B cell (primary cell): ENCODE results near the gene TLE6. TPM values are rescaled to one million over a fixed set of nuclear protein-coding genes. Genes with fewer than 3 reads are reported as not detected.
A peak's percentile ranks its signal among the peaks of the same experiment; 100 is the strongest.

Source experiments
- ATAC-seq: fragments of 200-7000 bp; cut with Tn5 transposase; one replicate; pipeline ENCODE4 v1.10.0; 2021; ENCODE audit warnings: low read depth, mild to moderate bottlenecking, moderate number of reproducible peaks, moderate library complexity
- CTCF ChIA-PET: fragments of 350-600 bp; sonication (Branson Sonifier 250); formaldehyde crosslinking; loops from one replicate; lab custom pipeline; 2021; ENCODE audit warnings: antibody characterized with exemption, inconsistent platforms; lab: Charles Lee
- POLR2A ChIA-PET: fragments of 350-600 bp; sonication (Branson Sonifier 250); formaldehyde crosslinking; loops from one replicate; lab custom pipeline; 2021; ENCODE audit warnings: antibody characterized with exemption; lab: Charles Lee
- DNase-seq: peaks from one replicate; pipeline ENCODE4 v3.0.0; 2013
- H2AFZ ChIP-seq: 2 replicates; pipeline ENCODE4 v1.6.1; 2012; ENCODE audit warnings: mild to moderate bottlenecking, low read depth, low read length; ENCODE audit not compliant: insufficient read depth, poor library complexity, severe bottlenecking
- H3K27ac ChIP-seq, 2 donors: 1 replicate in 1 of 2; 2 replicates in 1 of 2; pipeline ENCODE4 v1.5.1; 2012 to 2013; ENCODE audit warnings: low read length in 2 of 2, mild to moderate bottlenecking in 2 of 2, moderate library complexity in 1 of 2
- H3K27me3 ChIP-seq, 4 experiments: fragments of 200-600 bp in 1 of 4; sonication (generic) in 1 of 4; replicated peaks in 1 of 4; 1 replicate in 2 of 4; 2 replicates in 2 of 4; pipeline versions ENCODE4 v1.6.1 to v1.7.0; 2013 to 2016; ENCODE audit warnings: low read length in 3 of 4, mild to moderate bottlenecking in 2 of 4, mixed read lengths in 1 of 4, moderate library complexity in 1 of 4; ENCODE audit not compliant: insufficient read depth in 4 of 4, control insufficient read depth in 3 of 4; ENCODE audit errors: control extremely low read depth in 1 of 4
- H3K36me3 ChIP-seq, 2 experiments: replicated peaks in 1 of 2; 1 replicate in 1 of 2; 2 replicates in 1 of 2; pipeline versions ENCODE4 v1.6.1 to v1.7.1; 2013; ENCODE audit warnings: low read length in 1 of 2; ENCODE audit not compliant: insufficient read depth in 2 of 2, control insufficient read depth in 1 of 2; ENCODE audit errors: control extremely low read depth in 1 of 2, extremely low read depth in 1 of 2
- H3K4me1 ChIP-seq, 2 donors: fragments of 200-600 bp in 1 of 2; sonication (generic) in 1 of 2; 1 replicate in 1 of 2; 2 replicates in 1 of 2; pipeline versions ENCODE4 v1.5.1 to v1.6.1; 2013 to 2017; ENCODE audit warnings: low read length in 2 of 2; ENCODE audit not compliant: control insufficient read depth in 2 of 2, insufficient read depth in 2 of 2
- H3K4me2 ChIP-seq: replicated peaks from 2 replicates; pipeline ENCODE3; 2012; ENCODE audit warnings: mild to moderate bottlenecking, low read depth, low read length; ENCODE audit not compliant: poor library complexity, severe bottlenecking
- H3K4me3 ChIP-seq, 5 experiments: fragments of 200-600 bp in 1 of 5; sonication (generic) in 1 of 5; 1 replicate in 3 of 5; 2 replicates in 2 of 5; pipeline versions ENCODE4 v1.5.1 to v1.7.0; 2011 to 2016; ENCODE audit warnings: low read length in 4 of 5, mild to moderate bottlenecking in 4 of 5, low read depth in 2 of 5, control low read depth in 1 of 5, moderate library complexity in 1 of 5; ENCODE audit not compliant: insufficient read depth in 1 of 5; ENCODE audit errors: control extremely low read depth in 1 of 5, extremely low read depth in 1 of 5
- H3K79me2 ChIP-seq: fragments of 200-600 bp; sonication (generic); one replicate; pipeline ENCODE4 v1.6.0; 2016; ENCODE audit warnings: low read length; ENCODE audit not compliant: control insufficient read depth, insufficient read depth
- H3K9ac ChIP-seq: fragments of 200-600 bp; sonication (generic); 2 replicates; pipeline ENCODE4 v1.6.1; 2017; ENCODE audit warnings: mild to moderate bottlenecking, low read length, moderate library complexity
- H3K9me3 ChIP-seq, 3 donors: one replicate each; pipeline versions ENCODE4 v1.6.1 to v1.7.1; 2013; ENCODE audit warnings: low read length in 2 of 3; ENCODE audit not compliant: control insufficient read depth in 2 of 3, insufficient read depth in 1 of 3; ENCODE audit errors: control extremely low read depth in 1 of 3
- H4K20me1 ChIP-seq: 2 replicates; pipeline ENCODE4 v1.6.0; 2012; ENCODE audit warnings: mild to moderate bottlenecking, low read length; ENCODE audit not compliant: insufficient read depth, control insufficient read depth, poor library complexity, severe bottlenecking
- H3K27ac Mint-ChIP-seq: one replicate; pipeline ENCODE4 v1.8.0; 2021; ENCODE audit warnings: mixed read lengths
- H3K27me3 Mint-ChIP-seq: one replicate; pipeline ENCODE4 v1.8.0; 2021; ENCODE audit warnings: mixed read lengths
- H3K4me1 Mint-ChIP-seq: one replicate; pipeline ENCODE4 v1.8.0; 2021; ENCODE audit warnings: mixed read lengths
- H3K4me3 Mint-ChIP-seq: one replicate; pipeline ENCODE4 v1.8.0; 2021; ENCODE audit warnings: mixed read lengths
- H3K9me3 Mint-ChIP-seq: one replicate; pipeline ENCODE4 v1.8.0; 2022; ENCODE audit warnings: mixed read lengths; ENCODE audit not compliant: insufficient read depth
- EZH2 ChIP-seq: IDR thresholded peaks from 2 replicates; pipeline ENCODE4 v1.6.1; 2012; ENCODE audit warnings: borderline replicate concordance, low read depth, mild to moderate bottlenecking, moderate library complexity, low read length; ENCODE audit not compliant: insufficient read depth, poor library complexity, severe bottlenecking
- WGBS: methylation state at CpG from one replicate; pipeline ENCODE4 v1.1.5; 2013; ENCODE audit warnings: missing lambda C conversion rate; ENCODE audit not compliant: insufficient coverage; 5-methylcytosine and 5-hydroxymethylcytosine counted together
- intact Hi-C: fragments of 100-400 bp; cut with micrococcal nuclease; formaldehyde crosslinking; loops from one replicate; pipeline ENCODE4 v1.10.0; 2022
- polyA plus RNA-seq: library from polyadenylated mRNA; depleted of rRNA; stranded (reverse); fragments of >200 nt; gene quantifications from 2 replicates; pipeline ENCODE4 v1.2.3, GENCODE V29; 2012
- total RNA-seq, 2 donors: library from RNA; stranded (reverse); fragments of 120-200 nt in 1 of 2; gene quantifications; 1 replicate in 1 of 2; 2 replicates in 1 of 2; pipeline versions ENCODE4 v1.2.3 to v1.2.4, GENCODE V29; 2013 to 2022
- TF ChIP-seq, protein P1 (sequence below): fragments of 200-600 bp; IDR thresholded peaks from one replicate; pipeline ENCODE4 v1.8.0; 2022; ENCODE audit warnings: antibody characterized with exemption, mild to moderate bottlenecking

TLE6 gene
- total and polyA plus RNA-seq, 2 donors (not counting 1 experiment from before 2014, with no cell fraction given), result 1.5 to 3.0 TPM

- DNase-seq (no peak), ATAC-seq (no peak)
- Mint-ChIP-seq H3K27me3 (no peaks in the 10 kb centered on the region), H3K9me3 (no peaks in the 10 kb centered on the region), H3K4me1 (peaks cover 18% of the 10 kb centered on the region), H3K4me3 (peak overlapping the region; percentile 96), H3K27ac (peak overlapping the region; percentile 72)
- Histone ChIP-seq H3K4me1 (peaks cover 14 to 27% of the 10 kb centered on the region in 2 donors), H3K9me3 (peaks cover 0 to 4% (median 0%) of the 10 kb centered on the region in 3 donors), H3K9ac (peak overlapping the region; percentile 77), H3K4me2 (peak overlapping the region; percentile 96), H3K36me3 (no peaks in the 10 kb centered on the region), H3K4me3 (peak overlapping the region; percentile 55 to 77 (median 65)), H3K79me2 (no peaks in the 10 kb centered on the region), H3K27ac (peak overlapping the region in 1 of 2 donors; percentile 31), H2AFZ (peak overlapping the region; percentile 76), H4K20me1 (no peaks in the 10 kb centered on the region), H3K27me3 (peaks cover 0 to 5% (median 0%) of the 10 kb centered on the region in 4 experiments)
- POLR2A ChIA-PET, result interaction anchor here (0.7 to 1.8 kb wide), 6 partner anchors 10 to 1756 kb away, joined by 3 to 9 read pairs (median 4); no protein-coding TSS in a partner anchor
- 21% methylated on average over 8 of the region's 15 CpGs for WGBS
- intact Hi-C loops, result loop anchor here (2.0 kb wide), 2 partner anchors 14 to 26 kb away; no protein-coding TSS in a partner anchor
- TF ChIP-seq, protein P1, sequence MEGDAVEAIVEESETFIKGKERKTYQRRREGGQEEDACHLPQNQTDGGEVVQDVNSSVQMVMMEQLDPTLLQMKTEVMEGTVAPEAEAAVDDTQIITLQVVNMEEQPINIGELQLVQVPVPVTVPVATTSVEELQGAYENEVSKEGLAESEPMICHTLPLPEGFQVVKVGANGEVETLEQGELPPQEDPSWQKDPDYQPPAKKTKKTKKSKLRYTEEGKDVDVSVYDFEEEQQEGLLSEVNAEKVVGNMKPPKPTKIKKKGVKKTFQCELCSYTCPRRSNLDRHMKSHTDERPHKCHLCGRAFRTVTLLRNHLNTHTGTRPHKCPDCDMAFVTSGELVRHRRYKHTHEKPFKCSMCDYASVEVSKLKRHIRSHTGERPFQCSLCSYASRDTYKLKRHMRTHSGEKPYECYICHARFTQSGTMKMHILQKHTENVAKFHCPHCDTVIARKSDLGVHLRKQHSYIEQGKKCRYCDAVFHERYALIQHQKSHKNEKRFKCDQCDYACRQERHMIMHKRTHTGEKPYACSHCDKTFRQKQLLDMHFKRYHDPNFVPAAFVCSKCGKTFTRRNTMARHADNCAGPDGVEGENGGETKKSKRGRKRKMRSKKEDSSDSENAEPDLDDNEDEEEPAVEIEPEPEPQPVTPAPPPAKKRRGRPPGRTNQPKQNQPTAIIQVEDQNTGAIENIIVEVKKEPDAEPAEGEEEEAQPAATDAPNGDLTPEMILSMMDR, result no peak
- no peak for TF ChIP-seq EZH2
- CTCF ChIA-PET, result interaction anchor here (0.9 to 2.4 kb wide), 5 partner anchors 9 to 184 kb away, joined by 3 to 9 read pairs (median 3); no protein-coding TSS in a partner anchor
Measured at GRCh38 chr19:2976609-2977000, 759 bp upstream of the TLE6 start.

GRCh38 chr19:2977746-2978138 is 378 bp downstream of the TLE6 start:
- intact Hi-C loops, result loop anchor here (1.0 to 2.0 kb wide), 3 partner anchors 15 to 58 kb away; no protein-coding TSS in a partner anchor
- ChIA-PET POLR2A (interaction anchor here (0.6 to 1.8 kb wide), 4 partner anchors 11 to 1074 kb away, joined by 4 to 9 read pairs (median 6); no protein-coding TSS in a partner anchor), CTCF (interaction anchor here (1.2 to 2.4 kb wide), 2 partner anchors 10 to 130 kb away, joined by 4 to 9 read pairs; no protein-coding TSS in a partner anchor)
- no peaks in the 10 kb centered on the region for H3K36me3 ChIP-seq
- 86% methylated on average over 7 of the region's 10 CpGs for WGBS
- H4K20me1 ChIP-seq, result no peaks in the 10 kb centered on the region
- peaks cover 0 to 5% (median 0%) of the 10 kb centered on the region in 4 experiments for H3K27me3 ChIP-seq
- Mint-ChIP-seq H3K4me1 (peaks cover 18% of the 10 kb centered on the region), H3K27ac (no peak overlapping the region), H3K9me3 (no peaks in the 10 kb centered on the region), H3K4me3 (peak overlapping the region; percentile 96), H3K27me3 (no peaks in the 10 kb centered on the region)
- H3K4me3 ChIP-seq, result peak overlapping the region in 4 of 5 experiments; percentile 33 to 77 (median 56)
- H3K27ac ChIP-seq, result no peak overlapping the region
- H3K79me2 ChIP-seq, result no peaks in the 10 kb centered on the region
- peaks cover 14 to 27% of the 10 kb centered on the region in 2 donors for H3K4me1 ChIP-seq
- H3K9me3 ChIP-seq, result peaks cover 0 to 4% (median 0%) of the 10 kb centered on the region in 3 donors
- H2AFZ ChIP-seq, result peak overlapping the region; percentile 50
- DNase-seq (no peak), ATAC-seq (no peak)
- TF ChIP-seq, protein P1, result no peak
- no peak for TF ChIP-seq EZH2
- H3K4me2 ChIP-seq, result peak overlapping the region; percentile 96
- H3K9ac ChIP-seq, result peak overlapping the region; percentile 40
